GM13977 (cell line): ENCODE results near the gene WDR43.

ENCODE experiments used
- DNase-seq: peaks from one replicate; pipeline ENCODE4 v3.0.0; 2012; ENCODE audit warnings: low spot score
- in situ Hi-C: fragments of 300-500 bp; cut with MboI; formaldehyde crosslinking; loops from one replicate; pipeline ENCODE4 v1.12.0; 2022; ENCODE audit warnings: low sequenced_read_pairs, low pct_unique_long_range_greater_than_20kb, mixed read lengths, inconsistent platforms; ENCODE audit not compliant: unreplicated experiment
- TF ChIP-seq, protein P1 (sequence below): IDR thresholded peaks from 2 replicates; pipeline ENCODE4 v1.5.1; 2012; ENCODE audit warnings: mild to moderate bottlenecking, control low read depth; ENCODE audit not compliant: insufficient read depth; ENCODE audit errors: extremely low read depth, missing control alignments

Gene WDR43

DNA sequence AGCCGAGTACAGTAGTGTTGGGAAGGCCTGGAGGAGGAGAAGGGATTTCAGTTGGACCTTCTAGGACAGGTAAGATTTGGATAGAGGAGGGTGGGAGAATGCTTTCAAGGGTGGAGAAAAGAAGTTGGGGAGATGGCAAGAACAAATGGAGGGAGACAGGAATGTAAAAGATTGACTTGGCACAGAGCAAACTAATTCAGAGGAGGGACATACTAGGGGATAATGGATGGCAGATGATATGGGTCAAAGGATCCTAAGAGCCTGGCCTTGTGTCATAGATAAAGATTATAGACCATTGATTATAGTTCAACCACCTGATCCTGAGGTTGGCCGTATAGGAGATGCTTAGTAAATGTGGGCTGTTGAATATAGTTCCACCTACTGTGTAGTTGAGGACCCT lies 12.4 kb downstream of the WDR43 start:
- no peak for DNase-seq
- TF ChIP-seq, protein P1, sequence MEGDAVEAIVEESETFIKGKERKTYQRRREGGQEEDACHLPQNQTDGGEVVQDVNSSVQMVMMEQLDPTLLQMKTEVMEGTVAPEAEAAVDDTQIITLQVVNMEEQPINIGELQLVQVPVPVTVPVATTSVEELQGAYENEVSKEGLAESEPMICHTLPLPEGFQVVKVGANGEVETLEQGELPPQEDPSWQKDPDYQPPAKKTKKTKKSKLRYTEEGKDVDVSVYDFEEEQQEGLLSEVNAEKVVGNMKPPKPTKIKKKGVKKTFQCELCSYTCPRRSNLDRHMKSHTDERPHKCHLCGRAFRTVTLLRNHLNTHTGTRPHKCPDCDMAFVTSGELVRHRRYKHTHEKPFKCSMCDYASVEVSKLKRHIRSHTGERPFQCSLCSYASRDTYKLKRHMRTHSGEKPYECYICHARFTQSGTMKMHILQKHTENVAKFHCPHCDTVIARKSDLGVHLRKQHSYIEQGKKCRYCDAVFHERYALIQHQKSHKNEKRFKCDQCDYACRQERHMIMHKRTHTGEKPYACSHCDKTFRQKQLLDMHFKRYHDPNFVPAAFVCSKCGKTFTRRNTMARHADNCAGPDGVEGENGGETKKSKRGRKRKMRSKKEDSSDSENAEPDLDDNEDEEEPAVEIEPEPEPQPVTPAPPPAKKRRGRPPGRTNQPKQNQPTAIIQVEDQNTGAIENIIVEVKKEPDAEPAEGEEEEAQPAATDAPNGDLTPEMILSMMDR: no peak
- in situ Hi-C loops: no loop called here

DNA sequence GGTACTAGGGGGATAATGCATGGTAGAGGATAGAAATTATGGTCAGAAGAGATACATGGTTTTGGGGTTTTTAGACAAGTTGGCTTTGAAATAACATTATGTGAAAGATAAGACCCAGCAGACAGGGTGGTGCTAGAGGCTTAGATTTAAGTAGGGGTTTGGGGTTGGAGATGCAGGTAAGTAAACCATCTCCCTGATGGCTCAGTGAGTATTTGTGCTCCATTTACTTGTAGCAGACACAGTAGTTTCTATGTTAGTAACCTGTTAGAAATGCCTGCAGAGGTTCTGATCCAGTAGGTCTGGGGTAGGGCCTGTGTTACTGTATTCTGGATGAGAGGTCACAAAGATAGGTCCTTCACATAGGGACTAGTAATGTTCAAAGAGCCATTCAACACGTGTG lies 13.7 kb downstream of the WDR43 start:
- DNase-seq: no peak
- in situ Hi-C loops: no loop called here
- TF ChIP-seq, protein P1: no peak

DNA sequence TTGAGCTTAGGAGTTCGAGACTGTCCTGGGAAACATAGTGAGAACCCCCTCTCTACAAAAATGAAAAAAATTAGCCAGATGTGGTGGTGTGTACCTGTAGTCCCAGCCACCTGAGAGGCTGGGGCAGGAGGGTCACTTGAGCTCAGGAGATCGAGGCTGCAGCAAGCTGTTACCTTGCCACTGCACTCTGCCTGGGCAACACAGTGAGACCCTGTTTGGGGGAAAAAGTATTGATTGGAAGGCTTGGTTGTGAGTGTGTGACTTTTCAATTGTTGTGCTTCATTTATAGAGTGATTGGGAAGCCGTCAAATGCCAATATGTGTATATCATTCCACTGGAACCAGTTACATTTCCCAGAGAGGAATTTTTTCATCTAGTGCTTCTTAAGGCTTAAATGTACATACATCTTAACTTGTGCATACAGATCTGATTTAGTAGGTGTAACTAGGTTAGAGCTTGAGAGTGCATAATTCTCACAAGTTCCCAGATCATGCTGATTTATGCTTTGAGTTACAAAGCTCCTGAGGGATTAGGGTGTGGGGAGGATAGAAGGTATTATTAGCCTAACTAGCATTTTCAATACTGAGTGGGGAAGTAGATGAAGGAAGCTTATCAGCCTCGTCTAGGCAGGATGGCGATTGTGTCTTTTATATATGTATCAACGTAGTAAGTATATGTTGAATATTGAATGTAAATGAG lies 15.3 kb downstream of the WDR43 start:
- no peak for DNase-seq
- in situ Hi-C loops: no loop called here
- TF ChIP-seq, protein P1: no peak

DNA sequence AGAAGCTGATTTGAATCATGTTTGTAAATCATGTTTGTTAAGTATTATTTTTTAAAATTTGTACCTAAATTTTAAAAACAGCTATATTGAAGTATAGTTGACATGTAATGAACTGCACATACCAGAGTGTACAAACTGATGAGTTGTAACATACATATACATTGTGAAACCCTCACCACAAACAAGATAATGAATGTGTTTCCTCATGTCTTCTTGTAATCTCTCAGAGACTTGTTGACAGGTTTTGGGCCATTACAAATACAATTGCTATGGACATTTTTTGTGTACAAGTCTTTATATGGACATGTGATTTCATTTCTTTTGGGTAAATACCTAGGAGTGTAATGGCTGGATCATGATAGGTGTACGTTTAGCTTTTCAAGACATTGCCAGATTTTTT lies 21.5 kb downstream of the WDR43 start:
- TF ChIP-seq, protein P1: no peak
- in situ Hi-C loops: no loop called here
- no peak for DNase-seq

GRCh38 chr2:28926847-28927246 lies 32.4 kb downstream of the WDR43 start:
- no peak for DNase-seq
- in situ Hi-C loops: no loop called here
- TF ChIP-seq, protein P1: no peak

GRCh38 chr2:28927469-28927868 lies 33.0 kb downstream of the WDR43 start:
- TF ChIP-seq, protein P1: no peak
- in situ Hi-C loops: no loop called here
- DNase-seq: no peak
